Mucosa of stomach (tissue), 1 donor: Measurements from ENCODE around the gene LY86.

Source experiments
- H3K27me3 ChIP-seq: one replicate; pipeline ENCODE4 v1.7.0; 2013; ENCODE audit warnings: mild to moderate bottlenecking, low read length; ENCODE audit not compliant: control insufficient read depth, insufficient read depth
- H3K36me3 ChIP-seq: one replicate; pipeline ENCODE4 v1.7.0; 2013; ENCODE audit warnings: low read length; ENCODE audit not compliant: control insufficient read depth, insufficient read depth
- H3K4me1 ChIP-seq: one replicate; pipeline ENCODE4 v1.7.0; 2013; ENCODE audit warnings: mild to moderate bottlenecking, low read length; ENCODE audit not compliant: control insufficient read depth, insufficient read depth
- H3K4me3 ChIP-seq: one replicate; pipeline ENCODE4 v1.7.0; 2013; ENCODE audit warnings: low read length
- H3K9ac ChIP-seq: one replicate; pipeline ENCODE4 v1.7.0; 2013; ENCODE audit warnings: mild to moderate bottlenecking, low read length, moderate library complexity
- H3K9me3 ChIP-seq: one replicate; pipeline ENCODE4 v1.7.0; 2013; ENCODE audit warnings: mild to moderate bottlenecking, low read length, moderate library complexity; ENCODE audit not compliant: control insufficient read depth
- donor health status: Pancreatic carcinoma.

LY86 gene

GRCh38 chr6:6697620-6698019 is 109.1 kb downstream of the LY86 start:
- H3K4me3 ChIP-seq, result no peak overlapping the region
- H3K4me1 ChIP-seq, result peaks cover 59% of the 10 kb centered on the region
- H3K27me3 ChIP-seq, result no peaks in the 10 kb centered on the region
- H3K9ac ChIP-seq, result no peak overlapping the region
- H3K9me3 ChIP-seq, result no peaks in the 10 kb centered on the region
- no peaks in the 10 kb centered on the region for H3K36me3 ChIP-seq

- Histone ChIP-seq H3K9me3 (no peaks in the 10 kb centered on the region), H3K36me3 (no peaks in the 10 kb centered on the region), H3K4me1 (peaks cover 67% of the 10 kb centered on the region), H3K4me3 (peak overlapping the region; percentile 28), H3K9ac (peak overlapping the region; percentile 4), H3K27me3 (no peaks in the 10 kb centered on the region)
These were observed 111.3 kb downstream of the LY86 start for GRCh38 chr6:6699741-6700367.

GRCh38 chr6:6700407-6701270 is 112.1 kb downstream of the LY86 start:
- Histone ChIP-seq H3K4me1 (peaks cover 59% of the 10 kb centered on the region), H3K9me3 (no peaks in the 10 kb centered on the region), H3K36me3 (no peaks in the 10 kb centered on the region), H3K27me3 (no peaks in the 10 kb centered on the region), H3K9ac (peak overlapping the region; percentile 4), H3K4me3 (no peak overlapping the region)

- Histone ChIP-seq H3K4me1 (peaks cover 50% of the 10 kb centered on the region), H3K36me3 (no peaks in the 10 kb centered on the region), H3K27me3 (no peaks in the 10 kb centered on the region), H3K9ac (no peak overlapping the region), H3K9me3 (no peaks in the 10 kb centered on the region), H3K4me3 (no peak overlapping the region)
These were observed 113.3 kb downstream of the LY86 start for GRCh38 chr6:6701864-6702263.

GRCh38 chr6:6703699-6704098 is 115.2 kb downstream of the LY86 start:
- H3K36me3 ChIP-seq, result no peaks in the 10 kb centered on the region
- H3K9ac ChIP-seq, result peak overlapping the region; percentile 56
- H3K9me3 ChIP-seq, result no peaks in the 10 kb centered on the region
- H3K4me3 ChIP-seq, result no peak overlapping the region
- H3K27me3 ChIP-seq, result no peaks in the 10 kb centered on the region
- peaks cover 42% of the 10 kb centered on the region for H3K4me1 ChIP-seq
